SKM-1 treated with dmso at 0.1 percent for 144 hours (cell line): ENCODE data around the gene FANCG.
A peak's percentile ranks its signal among the peaks of the same experiment; 100 is the strongest.

Source experiments
- DNase-seq: peaks from one replicate; lab custom pipeline; 2025; ENCODE audit not compliant: unreplicated experiment; lab: John Stamatoyannopoulos, UW

Gene FANCG

DNA sequence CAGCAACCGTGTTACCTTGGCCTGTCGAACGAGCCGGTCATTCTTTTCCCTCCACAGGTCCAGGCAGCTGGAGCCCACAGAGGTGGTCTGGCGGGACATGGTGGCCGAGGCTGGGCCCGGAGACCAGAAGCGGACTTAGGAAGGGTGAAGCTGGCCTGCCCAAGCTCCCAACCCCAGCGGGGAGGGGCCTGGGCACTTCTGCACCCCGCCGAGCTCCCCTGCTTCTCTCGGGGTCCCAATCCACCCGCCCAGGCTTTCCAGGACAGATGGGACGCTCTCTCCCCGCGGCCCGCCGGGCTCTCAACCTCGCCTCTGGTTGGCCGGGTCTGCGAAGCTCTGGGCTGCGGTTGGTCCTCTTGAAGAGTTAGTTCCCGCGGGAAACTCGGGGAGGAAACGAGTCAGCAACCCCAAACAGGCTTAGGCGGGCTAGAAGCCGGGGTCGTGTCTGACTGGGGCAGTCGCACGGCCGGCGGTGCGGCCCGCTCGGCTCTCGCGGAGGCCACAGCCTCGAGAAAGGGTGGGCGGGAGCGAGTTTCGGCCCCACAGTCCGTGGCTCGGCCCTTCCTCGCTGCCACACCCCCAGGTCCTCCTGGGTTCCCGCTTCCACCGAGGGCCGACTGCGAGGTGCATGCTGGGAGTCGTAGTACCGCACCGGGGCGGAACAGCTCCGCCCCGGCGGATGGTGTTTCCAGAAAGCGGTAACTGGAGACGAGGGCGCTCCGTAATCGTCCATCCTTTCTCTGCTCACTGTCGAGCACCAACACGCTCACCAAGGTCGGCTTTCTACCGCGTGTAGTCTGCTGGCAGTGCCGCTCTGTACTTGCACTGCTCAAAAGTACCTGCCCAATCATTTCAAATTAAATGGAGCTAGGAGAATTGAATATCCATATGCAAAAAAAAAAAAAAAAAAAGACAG lies at the start of gene FANCG:
FANCG (minus strand) TSS at position 517 of the 916 bp plus-strand sequence; CDS start at position 99, 418 bp downstream.
- peak; percentile 87 for DNase-seq

DNA sequence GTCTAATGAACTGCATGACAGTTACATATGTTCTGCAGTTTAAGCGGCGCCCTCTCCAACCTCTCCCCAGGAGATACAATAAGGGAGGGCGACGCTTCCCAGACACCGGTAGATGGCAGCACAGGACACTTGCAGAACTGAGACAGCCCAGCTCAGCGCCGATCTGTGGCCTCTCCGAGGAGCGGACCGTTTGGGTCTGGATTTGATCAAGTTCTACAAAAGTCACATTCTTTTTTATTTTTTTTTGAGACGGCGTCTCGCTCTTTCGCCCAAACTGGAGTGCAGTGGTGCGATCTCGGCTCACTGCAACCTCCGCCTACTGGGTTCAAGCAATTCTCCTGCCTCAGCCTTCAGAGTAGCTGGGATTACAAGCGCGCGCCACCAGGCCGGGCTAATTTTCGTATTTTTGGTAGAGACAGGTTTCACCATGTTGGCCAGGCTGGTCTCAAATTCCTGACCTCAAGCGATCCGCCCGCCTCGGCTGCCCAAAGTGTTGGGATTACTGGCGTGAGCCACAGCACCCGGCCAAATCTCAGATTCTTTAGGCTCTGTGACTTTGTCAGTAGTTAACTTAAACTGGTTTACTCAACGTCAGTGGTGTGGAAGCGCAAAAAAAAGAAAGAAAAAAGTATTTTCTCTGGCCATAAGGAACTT lies 37.3 kb upstream of the FANCG start:
- peak; percentile 90 for DNase-seq

DNA sequence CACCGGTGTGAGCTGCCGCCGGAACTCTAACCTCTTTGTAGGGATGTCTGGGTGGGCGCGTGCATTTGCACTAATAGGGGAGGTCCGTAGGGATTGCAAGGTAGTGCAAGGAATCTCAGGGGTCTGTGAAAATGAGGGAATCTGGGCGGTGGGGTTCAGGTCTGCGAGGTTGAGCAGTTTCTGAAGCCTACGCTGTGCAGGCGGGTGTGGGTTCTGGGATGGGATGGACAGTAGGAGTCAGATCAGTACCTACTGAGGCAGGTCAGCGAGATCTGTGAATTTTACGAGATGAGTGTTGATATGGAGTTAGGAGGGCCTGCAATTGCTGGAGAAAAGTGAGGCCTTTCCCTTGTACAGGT lies 36.8 kb upstream of the FANCG start:
- no peak for DNase-seq

DNA sequence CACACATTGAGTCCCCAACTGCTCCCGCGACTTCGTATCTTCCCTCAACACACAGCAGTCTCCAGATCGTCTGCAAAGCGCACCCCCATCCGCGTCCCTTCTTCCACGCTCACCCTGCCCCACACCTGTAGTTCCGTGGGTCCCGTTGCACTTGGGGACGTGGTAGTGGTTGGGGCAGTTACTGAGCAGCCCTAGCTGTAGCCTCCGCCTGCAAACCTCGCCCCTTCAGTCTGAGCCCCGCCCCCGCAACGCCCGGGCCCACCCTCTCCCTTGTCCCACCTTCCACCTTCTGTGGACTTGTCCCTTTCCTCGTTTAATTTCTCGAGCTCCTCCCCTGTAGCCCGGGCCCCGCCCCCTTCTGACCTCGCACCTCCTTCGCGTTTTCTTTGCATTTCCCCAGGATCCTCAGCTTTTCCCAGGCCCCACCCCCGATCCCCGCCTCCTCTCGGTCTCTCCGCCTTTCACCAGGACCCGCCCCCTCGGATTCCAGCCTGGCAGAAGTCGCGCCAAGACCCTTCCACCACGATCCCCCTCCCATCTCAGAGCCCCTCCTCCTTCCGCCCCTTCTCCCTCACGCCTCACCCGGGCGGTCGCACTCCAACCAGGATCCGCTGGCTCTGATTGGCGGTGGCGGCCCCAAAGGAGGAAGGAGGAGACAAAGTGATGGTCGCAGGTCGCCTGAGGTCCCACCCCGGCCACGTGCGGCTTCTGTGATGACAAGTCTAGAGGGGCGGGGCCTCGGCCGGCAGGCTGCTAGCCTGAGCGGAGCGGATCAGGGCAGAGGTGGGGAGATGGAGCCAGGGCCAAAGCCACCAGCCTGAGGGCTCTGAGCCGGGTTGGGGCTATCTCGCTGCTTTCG lies 36.2 kb upstream of the FANCG start, which contains the start of gene ATOSB:
ATOSB (minus strand) TSS at position 183 of the 859 bp plus-strand sequence. CDS start 7,588 bp downstream, outside the sequence.
- peak; percentile 95 for DNase-seq

DNA sequence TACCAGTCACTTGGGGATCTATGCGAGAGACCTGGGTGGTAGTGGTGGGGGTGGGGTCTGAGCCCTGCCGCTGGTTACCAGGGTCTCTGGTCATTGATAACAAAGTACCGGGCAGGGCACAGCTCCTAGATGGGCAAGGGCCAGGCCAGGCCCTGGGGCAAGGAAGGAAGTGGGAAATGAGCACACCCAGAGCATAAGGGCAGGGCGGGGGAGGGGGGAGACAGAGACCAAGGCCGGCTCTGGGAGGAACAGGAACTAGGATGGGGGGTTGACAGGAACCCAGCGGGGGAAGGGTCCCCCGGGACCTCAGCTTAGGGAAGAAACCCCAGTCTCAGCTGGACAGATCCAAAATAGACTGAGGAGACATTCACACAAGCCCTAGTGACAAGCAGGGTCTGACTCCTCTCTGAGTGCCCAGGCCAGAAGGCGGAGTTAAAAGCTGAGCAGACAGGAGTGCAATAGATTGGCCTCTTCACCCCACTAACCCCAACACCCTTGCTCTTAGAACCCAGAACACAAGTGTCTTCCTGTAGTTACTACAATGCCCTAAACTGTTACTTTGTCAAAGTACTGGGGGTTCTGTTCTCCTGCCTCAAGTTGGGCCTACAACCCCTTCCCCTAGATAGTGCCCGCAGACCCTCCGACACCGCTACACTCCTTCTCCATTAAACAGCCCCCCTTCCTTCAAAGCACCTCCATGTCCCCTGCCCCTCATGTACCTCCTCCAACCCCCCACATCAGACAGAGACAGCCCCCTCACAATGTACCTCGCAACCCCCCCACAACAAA lies 35.3 kb upstream of the FANCG start:
- peak; percentile 83 for DNase-seq

DNA sequence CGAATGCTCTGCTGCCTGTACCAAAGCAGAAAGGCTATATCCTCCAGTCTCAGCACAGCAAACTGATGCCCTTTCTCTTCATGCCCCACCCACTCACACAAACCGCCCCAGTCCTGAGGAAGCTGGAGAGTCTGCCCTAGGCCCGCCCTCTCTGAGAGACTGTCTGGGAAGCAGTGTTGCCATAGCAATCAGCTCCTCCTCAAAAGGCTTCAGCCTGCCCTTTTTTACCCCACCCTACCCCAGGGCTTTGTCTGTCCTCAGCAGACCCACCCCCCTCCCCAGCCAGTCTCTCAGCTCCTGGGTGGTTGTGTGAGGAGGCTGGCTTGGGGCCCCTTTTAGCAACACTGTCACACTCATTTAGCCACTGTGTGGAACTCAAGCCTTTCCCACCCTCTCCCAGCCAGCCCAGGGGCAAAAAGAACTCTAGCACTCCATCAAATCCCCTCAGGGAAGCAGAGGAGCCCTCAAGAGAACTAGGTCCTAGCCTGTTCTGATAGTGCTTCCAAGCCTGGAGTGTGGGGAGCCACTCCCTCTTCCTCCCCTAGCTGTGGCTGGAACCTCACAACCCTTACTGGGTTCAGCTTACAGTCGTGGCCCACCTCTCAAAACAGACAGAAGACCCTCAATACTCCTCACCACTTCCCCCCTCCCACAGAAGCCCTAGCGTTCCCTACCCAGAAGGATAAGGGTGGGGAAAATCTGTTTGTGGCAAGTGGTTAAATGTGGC lies 34.5 kb upstream of the FANCG start:
- peak; percentile 95 for DNase-seq

DNA sequence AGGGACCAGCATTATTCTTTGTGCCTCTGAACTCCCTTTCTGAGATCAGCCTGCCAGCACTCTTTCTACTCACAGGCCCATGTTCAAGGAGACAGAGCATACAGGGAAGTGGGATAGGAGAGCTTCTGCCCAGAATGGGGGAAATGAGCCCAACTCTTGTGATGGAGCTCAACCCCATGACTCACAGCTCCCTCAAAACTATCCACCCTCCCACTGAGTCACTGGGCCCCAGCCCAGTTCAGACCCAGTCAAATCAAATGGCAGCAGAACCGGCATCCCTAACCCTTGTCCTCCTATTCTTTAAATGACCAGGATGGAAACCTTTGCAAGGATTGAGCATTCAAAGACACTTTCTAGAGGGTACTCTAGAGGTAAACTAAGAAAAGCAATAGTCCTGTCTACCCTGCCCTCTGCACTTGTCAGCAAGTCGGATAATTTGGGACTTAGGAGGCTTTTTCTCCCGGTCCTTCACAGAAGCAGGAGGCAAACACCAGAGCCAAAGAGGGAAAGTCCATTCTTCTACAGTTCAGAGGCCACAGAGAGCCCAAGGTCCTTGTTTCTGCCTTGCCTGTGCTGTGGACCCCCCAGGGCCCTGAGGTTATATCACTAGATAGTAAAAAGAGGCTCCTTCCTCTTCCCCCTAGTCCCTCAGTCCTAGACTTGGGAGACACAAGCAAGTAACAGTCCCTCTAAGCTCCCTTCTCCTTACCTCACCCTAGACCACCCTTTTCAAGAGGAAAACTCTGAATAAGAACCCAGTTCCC lies 32.7 kb upstream of the FANCG start:
- no peak for DNase-seq

DNA sequence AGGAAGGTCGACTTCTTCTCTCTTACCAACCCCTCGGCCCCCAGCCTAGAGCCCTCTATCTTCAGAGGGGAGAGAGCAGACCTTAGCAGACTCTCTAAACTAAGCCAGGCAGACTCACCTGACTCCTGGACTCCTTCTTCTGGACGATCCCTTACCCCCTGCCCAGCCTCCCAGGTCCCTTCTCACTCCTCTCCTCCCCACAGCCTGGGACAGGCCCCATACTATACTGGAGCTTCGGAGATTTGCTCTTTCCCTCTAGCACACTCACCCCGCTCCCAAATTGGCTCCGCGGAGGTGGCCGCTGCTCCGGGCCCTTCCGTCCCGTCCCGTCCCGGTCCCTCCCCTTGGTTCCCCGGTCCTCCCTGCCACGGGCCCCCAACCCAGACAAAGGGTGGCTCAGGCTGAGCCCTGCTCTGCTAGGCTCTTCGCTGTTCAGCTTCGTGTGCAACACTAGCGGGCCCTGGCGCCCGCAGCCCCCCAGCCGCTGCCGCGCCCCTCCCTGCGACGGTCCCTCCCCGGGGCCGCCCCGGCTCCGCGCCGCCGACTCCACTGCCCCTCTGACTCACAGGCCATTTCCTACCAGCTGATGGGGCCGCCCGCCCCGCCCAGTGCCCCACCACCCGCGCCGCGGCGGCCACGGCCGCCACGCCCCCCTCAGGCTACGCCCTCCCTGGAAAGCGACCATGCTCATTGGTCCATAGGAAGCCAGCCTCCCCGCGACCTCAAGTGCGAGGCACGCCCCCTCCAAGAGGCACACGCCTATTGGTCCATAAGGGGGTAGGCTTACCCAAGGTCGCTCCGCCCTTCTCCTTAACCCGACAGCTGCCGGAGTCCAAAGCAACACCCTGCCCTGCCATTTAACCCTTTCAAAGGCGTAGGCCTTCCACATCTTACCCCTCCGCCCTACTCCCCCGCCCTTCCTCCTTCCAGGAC lies 31.5 kb upstream of the FANCG start:
- peak; percentile 96 for DNase-seq

DNA sequence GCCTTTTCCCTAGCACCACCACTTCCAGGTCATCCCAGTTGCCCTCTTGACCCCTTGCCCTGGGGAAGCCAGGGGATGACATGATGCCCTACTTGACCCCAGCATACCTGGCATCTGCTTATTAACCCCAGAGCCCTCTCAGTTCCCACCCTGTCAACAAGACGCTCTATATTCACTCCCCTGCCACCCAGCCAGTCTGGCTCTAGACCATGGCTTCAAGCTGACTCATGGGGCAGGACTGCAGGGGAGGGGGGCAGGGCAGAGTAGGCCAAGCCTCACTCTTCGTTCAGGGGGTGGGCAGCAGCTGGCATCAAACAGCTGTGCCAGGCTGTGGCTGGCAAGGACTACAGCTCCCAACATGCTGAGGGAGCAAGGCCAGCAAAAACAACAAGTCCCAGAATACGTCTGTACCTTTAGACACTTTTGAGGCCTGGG lies 30.6 kb upstream of the FANCG start:
- no peak for DNase-seq

DNA sequence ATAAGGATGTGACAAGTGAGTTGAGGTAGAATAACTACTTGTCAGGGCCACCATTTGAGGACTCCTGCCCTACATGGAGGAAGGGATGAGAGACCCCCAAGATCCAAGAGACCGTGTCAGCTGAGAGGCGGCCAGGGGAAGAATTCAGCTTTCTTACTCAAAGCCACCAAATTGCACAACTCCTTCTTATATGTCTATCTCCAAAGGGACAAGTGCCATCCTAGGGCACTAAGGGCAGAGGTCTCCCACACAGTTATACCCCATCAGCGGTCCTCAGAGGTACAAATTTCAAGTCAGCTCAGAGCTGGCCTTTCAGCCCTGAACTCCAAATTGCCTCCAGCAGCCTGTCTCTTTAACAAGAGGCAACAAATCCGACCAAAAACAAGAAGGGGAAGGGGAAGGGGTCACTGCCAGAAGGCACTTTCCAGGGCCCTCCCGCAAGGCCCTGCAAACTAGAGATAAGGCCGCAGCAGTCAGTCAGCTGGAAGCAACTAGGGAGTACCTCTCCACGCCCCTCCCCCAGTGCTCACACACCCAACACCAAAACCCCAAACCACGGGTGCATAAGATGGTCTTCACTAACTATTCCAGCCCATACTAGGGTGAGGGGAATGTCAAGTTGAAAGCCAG lies 29.3 kb upstream of the FANCG start:
- peak; percentile 26 for DNase-seq

DNA sequence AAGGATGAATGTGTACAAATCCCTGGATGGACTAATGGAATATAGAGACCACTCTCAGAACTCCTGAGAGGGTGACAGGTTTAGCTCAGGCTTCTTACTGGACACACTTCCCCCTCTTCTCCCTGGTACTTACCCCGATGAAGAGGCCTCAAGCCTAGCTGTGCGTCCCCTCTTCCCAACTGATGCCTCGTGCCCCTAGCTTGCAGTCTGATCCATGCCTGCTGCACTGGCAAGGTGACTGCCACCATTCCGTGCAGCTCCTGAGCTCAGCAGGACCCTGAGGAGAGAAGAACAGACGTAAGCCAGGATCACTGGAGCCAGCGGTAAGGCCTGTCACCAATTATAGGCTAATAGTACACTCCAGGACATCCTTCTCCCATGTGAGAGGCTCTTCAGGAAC lies 28.7 kb upstream of the FANCG start:
- DNase-seq, result no peak

DNA sequence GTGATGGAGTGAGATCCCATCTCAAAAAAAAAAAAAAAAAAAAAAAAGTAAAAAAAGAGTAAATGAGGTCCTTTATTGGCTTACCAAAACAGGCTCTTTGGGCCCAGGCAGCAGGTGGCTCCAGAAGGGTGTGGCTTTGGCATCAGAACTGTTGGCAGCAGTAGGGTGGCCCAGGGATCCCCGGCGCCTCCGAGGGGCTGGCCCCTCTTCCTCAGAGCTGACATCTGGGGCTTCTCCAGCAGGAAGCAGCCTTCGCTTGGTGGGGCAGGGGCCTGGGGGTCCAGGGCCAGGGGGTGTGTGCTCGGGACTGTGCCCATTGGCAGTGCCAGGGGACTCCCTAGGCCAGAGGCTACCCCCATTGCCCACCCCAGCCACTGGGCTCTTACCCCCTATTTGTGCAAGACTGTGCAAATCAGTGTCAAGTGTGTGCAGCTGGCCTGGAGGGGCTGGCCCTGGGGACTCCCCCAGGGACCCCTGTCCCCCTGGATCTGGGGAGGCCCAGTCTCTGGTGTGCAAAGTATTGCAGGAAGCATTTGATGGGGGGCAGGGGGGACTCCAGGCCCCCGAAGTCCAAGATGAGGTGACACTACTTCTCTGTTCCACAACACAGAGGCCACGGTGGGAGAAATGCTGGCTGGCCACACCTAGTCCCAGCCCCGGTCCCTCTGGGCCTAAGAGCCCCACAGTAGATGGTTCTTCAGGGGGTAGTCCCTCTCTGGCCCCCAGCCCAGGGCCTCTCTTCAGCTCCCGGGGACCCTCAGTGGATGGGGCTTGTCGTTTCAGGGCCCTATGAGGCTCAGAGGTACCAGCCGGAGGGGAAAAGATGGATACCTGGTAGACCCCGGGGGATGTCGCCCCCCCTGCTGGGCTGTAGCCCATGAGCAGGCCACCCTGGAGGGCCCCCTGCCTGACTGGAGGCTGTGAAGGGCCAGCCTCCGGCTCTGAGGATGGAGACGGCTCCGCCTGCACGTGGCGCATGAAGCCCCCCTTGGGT lies 27.9 kb upstream of the FANCG start:
- no peak for DNase-seq

DNA sequence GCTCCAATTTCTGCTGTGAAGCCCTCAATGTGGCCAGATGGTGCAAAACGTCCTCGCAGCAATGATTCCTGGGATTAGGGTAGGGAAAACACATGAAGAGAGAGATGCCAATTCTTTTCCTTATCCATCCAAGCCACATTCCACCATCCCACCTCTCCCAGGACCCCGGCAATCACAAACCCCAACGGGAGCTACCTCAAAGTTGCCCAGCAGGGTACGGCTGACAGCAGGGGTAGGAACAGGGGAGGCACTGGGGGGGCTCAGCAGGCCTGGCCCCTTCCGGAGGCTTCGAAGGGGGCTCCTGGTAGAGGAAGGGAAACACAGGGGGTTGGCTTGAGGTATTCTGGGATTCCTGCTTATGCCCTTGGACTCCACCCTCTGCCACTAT lies 26.6 kb upstream of the FANCG start:
- no peak for DNase-seq

DNA sequence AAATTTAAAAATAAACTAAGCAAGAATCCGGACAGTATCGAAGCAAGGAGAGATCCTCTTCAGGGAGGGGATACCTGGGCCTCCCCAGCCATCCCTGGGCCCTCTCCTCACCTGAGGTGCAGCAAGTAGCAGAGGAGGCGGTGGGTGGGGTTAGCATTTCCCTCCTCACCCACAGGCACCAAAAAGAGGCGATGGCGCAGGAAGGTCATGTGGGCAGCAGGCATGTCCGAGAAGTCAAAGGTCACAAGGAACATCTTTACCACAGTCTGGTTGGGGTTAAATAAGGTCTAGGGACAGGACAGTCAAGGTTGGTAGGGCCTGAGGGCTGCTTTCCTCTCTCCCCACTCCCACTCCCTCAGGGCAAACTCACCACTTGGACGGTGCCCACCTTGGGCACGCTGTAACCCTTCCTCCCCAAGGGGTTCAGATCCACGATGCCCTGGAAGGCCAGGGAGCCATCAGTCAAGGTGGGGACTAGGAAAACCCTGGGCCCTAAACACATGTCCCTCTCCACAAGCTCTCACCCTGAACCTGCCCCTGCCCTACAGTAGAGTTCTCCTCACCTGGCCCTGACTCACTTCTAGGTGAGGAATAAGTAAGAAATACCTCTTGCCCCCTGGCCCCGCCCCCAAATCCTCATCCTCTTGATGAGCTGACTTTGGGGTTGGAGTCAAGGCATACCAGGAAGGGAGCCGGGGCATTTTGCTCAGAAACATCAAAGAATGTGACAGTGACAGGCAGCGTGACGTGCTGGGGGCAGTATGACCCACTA lies 26.0 kb upstream of the FANCG start:
- DNase-seq, result no peak

DNA sequence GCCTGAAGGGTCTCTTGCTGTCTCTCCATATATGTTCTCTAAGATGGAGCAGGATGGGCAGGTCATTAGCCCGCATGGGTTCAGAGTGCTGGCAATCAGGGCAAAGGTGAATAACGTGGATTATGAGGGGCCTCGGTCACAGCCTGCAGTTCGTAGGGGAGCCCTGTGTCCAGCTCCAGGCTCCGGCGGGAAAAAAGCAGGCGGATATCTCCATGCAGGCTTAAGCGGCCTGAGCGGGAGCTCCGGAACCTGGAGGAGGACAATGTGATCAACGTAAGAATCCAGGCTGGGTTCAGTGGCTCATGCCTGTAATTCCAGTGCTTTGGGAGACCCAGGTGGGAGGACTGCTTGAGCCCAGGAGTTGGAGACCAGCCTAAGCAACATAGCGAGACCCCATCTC lies 25.4 kb upstream of the FANCG start:
- DNase-seq, result no peak

DNA sequence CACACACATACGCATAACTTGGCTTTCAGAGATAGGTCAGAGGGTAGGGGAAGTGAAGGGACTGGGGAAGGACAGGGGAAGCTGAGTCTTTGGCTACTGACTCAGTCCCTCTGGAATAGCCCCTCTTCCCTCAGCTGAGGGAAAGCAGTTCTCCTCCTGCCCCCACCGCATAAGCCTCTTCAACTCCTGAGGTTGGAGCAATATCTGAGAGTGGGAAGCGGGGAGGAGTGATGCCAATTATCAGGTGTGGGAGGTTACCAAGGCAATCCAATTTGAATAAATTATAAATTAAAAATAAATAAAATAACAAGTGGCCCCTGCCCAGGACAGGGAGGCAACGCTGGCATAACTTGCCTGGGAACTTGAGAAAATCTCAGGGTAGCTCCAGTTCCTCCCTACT lies 24.8 kb upstream of the FANCG start:
- DNase-seq, result no peak
